Colonic mucosa (tissue), 4 donors: ENCODE measurements around the gene PRRX2. TPM values are rescaled to one million over a fixed set of nuclear protein-coding genes. Genes with fewer than 3 reads are reported as not detected.

Experiments
- DNase-seq: peaks from one replicate; pipeline ENCODE4 v3.0.0-alpha.2; 2020
- H3K27ac ChIP-seq: fragments of 200-600 bp; one replicate; pipeline ENCODE4 v1.8.0; 2021
- H3K27me3 ChIP-seq: fragments of 200-600 bp; one replicate; pipeline ENCODE4 v1.8.0; 2021
- H3K36me3 ChIP-seq: fragments of 200-600 bp; one replicate; pipeline ENCODE4 v1.8.0; 2021
- H3K4me1 ChIP-seq: fragments of 200-600 bp; one replicate; pipeline ENCODE4 v1.8.0; 2021; ENCODE audit warnings: mild to moderate bottlenecking
- H3K4me3 ChIP-seq: fragments of 200-600 bp; one replicate; pipeline ENCODE4 v1.8.0; 2021
- H3K9ac ChIP-seq, 2 donors: one replicate each; pipeline ENCODE4 v1.7.0; 2013; ENCODE audit warnings: control low read depth in 2 of 2, low read depth in 2 of 2, low read length in 2 of 2
- H3K9me3 ChIP-seq: fragments of 200-600 bp; one replicate; pipeline ENCODE4 v1.8.0; 2021
- CTCF ChIP-seq: fragments of 200-600 bp; IDR thresholded peaks from one replicate; pipeline ENCODE4 v1.8.0; 2022; ENCODE audit warnings: antibody characterized with exemption, mild to moderate bottlenecking
- intact Hi-C: fragments of 100-400 bp; cut with DNase I; formaldehyde crosslinking; loops from one replicate; pipeline ENCODE4 v1.14.1; 2022
- total RNA-seq, 2 donors: library from RNA; stranded (reverse); fragmentation: NEBNext Ultra II Directional in 1 of 2; extraction: Animal tissue kit (Norgen Biotek cat#: 25700) in 1 of 2; gene quantifications; one replicate each; pipeline ENCODE4 v1.2.1, GENCODE V29; 2021
- donor health status: healthy.
- donor health status: DM: no; HTN: no; CAD: no.
- donor health status: DM: no; HTN: no; CAD: no.

Gene PRRX2
- total RNA-seq, 2 donors from 2014 or later, result 0.64 to 0.85 TPM

GRCh38 chr9:129640871-129641749, 24.3 kb upstream of the PRRX2 start:
- Histone ChIP-seq H3K27me3 (no peaks in the 10 kb centered on the region), H3K9me3 (no peaks in the 10 kb centered on the region), H3K27ac (peak overlapping the region; percentile 71), H3K36me3 (peaks cover 9% of the 10 kb centered on the region), H3K4me3 (peak overlapping the region; percentile 99), H3K4me1 (peaks cover 14% of the 10 kb centered on the region), H3K9ac (peak overlapping the region; percentile 88 to 89)
- intact Hi-C loops, result no loop called here
- TF ChIP-seq CTCF, result no peak
- DNase-seq, result no peak

- Histone ChIP-seq H3K9me3 (no peaks in the 10 kb centered on the region), H3K36me3 (peaks cover 7% of the 10 kb centered on the region), H3K4me3 (peak within 1 kb of the TSS; percentile 99), H3K27me3 (no peaks in the 10 kb centered on the region), H3K9ac (peak within 1 kb of the TSS; percentile 88 to 89), H3K4me1 (peaks cover 14% of the 10 kb centered on the region), H3K27ac (peak within 1 kb of the TSS; percentile 71)
- peak; percentile 99 for DNase-seq
- TF ChIP-seq CTCF, result peak; percentile 100
- intact Hi-C loops, result loop anchor here (2.0 kb wide), 1 partner anchor 141 kb away; no protein-coding TSS in a partner anchor
These were observed 23.5 kb upstream of the PRRX2 start, which contains the start of gene ASB6 for GRCh38 chr9:129641750-129642585. TSS of gene ASB6 (minus strand) at chr9:129642151. CDS start at chr9:129641999, 152 bp downstream.

- intact Hi-C loops, result loop anchor here (2.0 kb wide), 1 partner anchor 139 kb away; no protein-coding TSS in a partner anchor
These were observed 21.7 kb upstream of the PRRX2 start for GRCh38 chr9:129643706-129644105.

GRCh38 chr9:129644365-129644764, 21.1 kb upstream of the PRRX2 start:
- Histone ChIP-seq H3K4me3 (no peak overlapping the region), H3K9ac (no peak overlapping the region), H3K9me3 (no peaks in the 10 kb centered on the region), H3K36me3 (no peaks in the 10 kb centered on the region), H3K27me3 (no peaks in the 10 kb centered on the region), H3K4me1 (peaks cover 14% of the 10 kb centered on the region), H3K27ac (no peak overlapping the region)
- no peak for DNase-seq
- intact Hi-C loops, result no loop called here
- no peak for TF ChIP-seq CTCF

More at GRCh38 chr9:129643706-129644105, 21.7 kb upstream of the PRRX2 start:
- no peak for DNase-seq
- H3K4me1 ChIP-seq, result peaks cover 14% of the 10 kb centered on the region
- H3K27me3 ChIP-seq, result no peaks in the 10 kb centered on the region
- H3K27ac ChIP-seq, result no peak overlapping the region
- H3K9ac ChIP-seq, result no peak overlapping the region
- peaks cover 3% of the 10 kb centered on the region for H3K36me3 ChIP-seq
- no peaks in the 10 kb centered on the region for H3K9me3 ChIP-seq
- no peak for TF ChIP-seq CTCF
- no peak overlapping the region for H3K4me3 ChIP-seq

- no peak for TF ChIP-seq CTCF
- intact Hi-C loops, result no loop called here
These were observed 20.5 kb upstream of the PRRX2 start for GRCh38 chr9:129644902-129645301.

More at GRCh38 chr9:129644902-129645301, 20.5 kb upstream of the PRRX2 start:
- H3K4me1 ChIP-seq, result peaks cover 14% of the 10 kb centered on the region
- H3K27me3 ChIP-seq, result no peaks in the 10 kb centered on the region
- H3K27ac ChIP-seq, result no peak overlapping the region
- H3K36me3 ChIP-seq, result no peaks in the 10 kb centered on the region
- no peak for DNase-seq
- no peak overlapping the region for H3K9ac ChIP-seq
- no peak overlapping the region for H3K4me3 ChIP-seq
- no peaks in the 10 kb centered on the region for H3K9me3 ChIP-seq
